Osteoblast (primary cell): ENCODE results near the gene KCNA10. TPM values are rescaled to one million over a fixed set of nuclear protein-coding genes. Genes with fewer than 3 reads are reported as not detected.

Experiments used
- DNase-seq: peaks from one replicate; pipeline ENCODE4 v3.0.0; 2011; ENCODE audit warnings: low spot score, mixed read lengths; ENCODE audit not compliant: insufficient read length; ENCODE audit errors: missing footprints
- H2AFZ ChIP-seq: 2 replicates; pipeline ENCODE4 v1.6.0; 2011; ENCODE audit warnings: mild to moderate bottlenecking, low read length
- H3K27ac ChIP-seq: 2 replicates; pipeline ENCODE4 v1.5.1; 2011; ENCODE audit warnings: mild to moderate bottlenecking, low read depth, low read length, moderate library complexity
- H3K27me3 ChIP-seq: 2 replicates; pipeline ENCODE4 v1.6.0; 2012; ENCODE audit warnings: mild to moderate bottlenecking, control low read depth, inconsistent platforms, low read length, moderate library complexity; ENCODE audit not compliant: insufficient read depth
- H3K36me3 ChIP-seq: 2 replicates; pipeline ENCODE4 v1.5.1; 2011; ENCODE audit warnings: mild to moderate bottlenecking, low read length, control low read depth, moderate library complexity; ENCODE audit not compliant: insufficient read depth
- H3K4me1 ChIP-seq: 2 replicates; pipeline ENCODE4 v1.5.1; 2011; ENCODE audit warnings: mild to moderate bottlenecking, low read length, control low read depth, moderate library complexity; ENCODE audit not compliant: insufficient read depth
- H3K4me2 ChIP-seq: 2 replicates; pipeline ENCODE4 v1.6.0; 2011; ENCODE audit warnings: mild to moderate bottlenecking, low read length; ENCODE audit not compliant: insufficient read depth
- H3K4me3 ChIP-seq: fragments of 200-600 bp; sonication (generic); 3 replicates; pipeline ENCODE4 v1.5.1; 2012; ENCODE audit warnings: mild to moderate bottlenecking, low read length, inconsistent platforms; ENCODE audit not compliant: insufficient read depth
- H3K79me2 ChIP-seq: 2 replicates; pipeline ENCODE4 v1.6.0; 2012; ENCODE audit warnings: mild to moderate bottlenecking, low read length, control low read depth, inconsistent platforms; ENCODE audit not compliant: insufficient read depth
- H3K9me3 ChIP-seq: 2 replicates; pipeline ENCODE4 v1.5.1; 2011; ENCODE audit warnings: low read depth, low read length, control low read depth
- H4K20me1 ChIP-seq: 2 replicates; pipeline ENCODE4 v1.6.0; 2012; ENCODE audit warnings: mild to moderate bottlenecking, low read length, control low read depth; ENCODE audit not compliant: insufficient read depth
- CTCF ChIP-seq: IDR thresholded peaks from 2 replicates; pipeline ENCODE4 v1.5.1; 2011; ENCODE audit warnings: mild to moderate bottlenecking, low read depth, low read length, moderate library complexity; ENCODE audit errors: extremely low read depth
- total RNA-seq: library from RNA; depleted of rRNA; stranded (reverse); fragments of >200 nt; gene quantifications from 2 replicates; pipeline ENCODE4 v1.2.3, GENCODE V29; 2012

KCNA10 gene
- total RNA-seq, 1 donor = not detected

GRCh38 chr1:110542725-110543124 lies 23.8 kb upstream of the KCNA10 start:
- no peak for TF ChIP-seq CTCF
- DNase-seq = no peak
- Histone ChIP-seq H3K27ac (no peak overlapping the region), H3K36me3 (no peaks in the 10 kb centered on the region), H3K9me3 (no peaks in the 10 kb centered on the region), H3K4me2 (no peak overlapping the region), H3K79me2 (no peaks in the 10 kb centered on the region), H2AFZ (no peak overlapping the region), H3K4me1 (no peaks in the 10 kb centered on the region), H3K4me3 (no peak overlapping the region), H4K20me1 (no peaks in the 10 kb centered on the region), H3K27me3 (no peaks in the 10 kb centered on the region)

- TF ChIP-seq CTCF = no peak
- Histone ChIP-seq H3K27me3 (no peaks in the 10 kb centered on the region), H3K36me3 (no peaks in the 10 kb centered on the region)
These were observed 23.0 kb upstream of the KCNA10 start for GRCh38 chr1:110541906-110542395.

GRCh38 chr1:110540891-110541685 lies 22.1 kb upstream of the KCNA10 start:
- no peak for TF ChIP-seq CTCF
- Histone ChIP-seq H3K4me1 (no peaks in the 10 kb centered on the region), H3K4me2 (no peak overlapping the region), H3K4me3 (no peak overlapping the region), H3K79me2 (no peaks in the 10 kb centered on the region), H3K36me3 (no peaks in the 10 kb centered on the region), H3K9me3 (no peaks in the 10 kb centered on the region), H3K27me3 (no peaks in the 10 kb centered on the region), H2AFZ (no peak overlapping the region), H3K27ac (no peak overlapping the region), H4K20me1 (no peaks in the 10 kb centered on the region)
- DNase-seq = no peak

More at GRCh38 chr1:110541906-110542395, 23.0 kb upstream of the KCNA10 start:
- no peak overlapping the region for H2AFZ ChIP-seq
- no peaks in the 10 kb centered on the region for H3K4me1 ChIP-seq
- no peak overlapping the region for H3K27ac ChIP-seq
- no peaks in the 10 kb centered on the region for H3K9me3 ChIP-seq
- H4K20me1 ChIP-seq = no peaks in the 10 kb centered on the region
- no peaks in the 10 kb centered on the region for H3K79me2 ChIP-seq
- no peak for DNase-seq
- H3K4me2 ChIP-seq = no peak overlapping the region
- no peak overlapping the region for H3K4me3 ChIP-seq

- H2AFZ ChIP-seq = no peak overlapping the region
- H3K36me3 ChIP-seq = no peaks in the 10 kb centered on the region
- no peak for TF ChIP-seq CTCF
- H3K4me1 ChIP-seq = no peaks in the 10 kb centered on the region
- H3K79me2 ChIP-seq = no peaks in the 10 kb centered on the region
- H3K4me3 ChIP-seq = no peak overlapping the region
- H3K27ac ChIP-seq = no peak overlapping the region
- H4K20me1 ChIP-seq = no peaks in the 10 kb centered on the region
- DNase-seq = no peak
- no peak overlapping the region for H3K4me2 ChIP-seq
- H3K27me3 ChIP-seq = no peaks in the 10 kb centered on the region
- no peaks in the 10 kb centered on the region for H3K9me3 ChIP-seq
These were observed 19.9 kb upstream of the KCNA10 start for GRCh38 chr1:110538921-110539320.
